Mucosa of gallbladder (tissue), 1 donor: ENCODE data around the gene RNF150. TPM values are rescaled to one million over a fixed set of nuclear protein-coding genes. Genes with fewer than 3 reads are reported as not detected.

Experiments
- DNase-seq: peaks from one replicate; pipeline ENCODE4 v3.0.0-alpha.2; 2020; ENCODE audit warnings: low spot score
- total RNA-seq: library from RNA; stranded (reverse); gene quantifications from one replicate; pipeline ENCODE4 v1.2.1, GENCODE V29; 2021
- donor health status: DM: no; HTN: no; CAD: no.

Gene RNF150
- total RNA-seq, 1 donor from 2014 or later, result 20.5 TPM

- DNase-seq, result no peak
Observed at GRCh38 chr4:141131723-141132071, 1.6 kb downstream of the RNF150 start.

GRCh38 chr4:141130947-141131605 lies 2.2 kb downstream of the RNF150 start:
- no peak for DNase-seq

GRCh38 chr4:141127884-141128283 lies 5.4 kb downstream of the RNF150 start:
- no peak for DNase-seq

DNA sequence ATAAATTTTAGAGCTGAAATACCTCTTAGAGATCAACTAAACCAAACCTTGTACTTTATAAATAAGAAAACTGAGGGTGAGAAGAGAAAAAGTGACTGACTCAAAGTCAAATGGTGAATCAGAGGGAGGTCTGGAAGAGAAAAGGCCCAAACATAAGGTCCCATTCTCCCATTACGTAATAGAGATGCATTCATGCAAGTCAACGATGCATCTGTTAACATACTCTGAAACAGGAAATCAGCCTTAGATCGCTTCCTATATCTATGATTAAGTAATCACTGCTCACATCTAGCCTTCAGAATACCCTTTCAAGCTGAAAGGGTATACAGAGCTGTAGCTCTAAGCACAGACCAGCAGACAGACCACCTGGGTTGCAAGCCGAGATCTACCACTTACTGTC lies 6.5 kb downstream of the RNF150 start:
- DNase-seq, result no peak

- DNase-seq, result no peak
Observed at GRCh38 chr4:141124224-141124623, 9.0 kb downstream of the RNF150 start.

DNA sequence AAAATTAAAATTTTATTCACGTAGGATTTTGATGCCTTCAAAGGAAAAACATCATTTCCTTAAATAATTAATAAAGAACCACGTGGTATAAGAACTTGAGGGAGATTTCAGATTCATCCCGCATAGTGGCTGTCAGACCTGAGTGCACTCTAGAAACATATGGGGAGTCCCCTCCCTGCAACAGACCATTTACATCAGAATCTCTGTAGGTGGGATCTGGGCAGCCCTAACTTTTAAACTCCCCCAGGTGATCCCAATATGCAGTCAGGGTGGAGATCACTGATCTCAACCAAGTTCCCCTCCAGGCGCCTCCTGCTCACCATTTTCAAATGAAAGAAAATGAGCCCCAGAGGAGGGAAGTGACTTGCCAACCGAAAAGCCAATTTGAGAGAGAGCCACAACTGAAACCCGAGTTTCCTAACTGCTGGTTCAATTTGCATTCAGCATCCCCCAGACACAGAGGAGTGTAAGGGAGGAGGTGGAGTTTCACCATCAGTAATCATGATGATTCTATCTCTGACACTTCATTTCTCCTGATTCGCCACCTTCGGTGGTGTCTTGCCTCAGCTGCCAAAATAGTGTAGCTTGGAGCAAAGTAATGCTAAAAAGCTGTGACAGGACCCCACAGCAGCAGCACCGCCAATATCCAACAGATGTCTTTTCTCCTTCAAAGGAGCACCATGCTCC lies 11.4 kb downstream of the RNF150 start:
- no peak for DNase-seq

GRCh38 chr4:141121101-141121500 lies 12.2 kb downstream of the RNF150 start:
- DNase-seq, result no peak

GRCh38 chr4:141120036-141120593 lies 13.2 kb downstream of the RNF150 start:
- no peak for DNase-seq

GRCh38 chr4:141119071-141119470 lies 14.2 kb downstream of the RNF150 start:
- DNase-seq, result no peak

- DNase-seq, result no peak
Observed at GRCh38 chr4:141118381-141118780, 14.9 kb downstream of the RNF150 start.

- DNase-seq, result no peak
Observed at GRCh38 chr4:141117935-141118334, 15.3 kb downstream of the RNF150 start.

DNA sequence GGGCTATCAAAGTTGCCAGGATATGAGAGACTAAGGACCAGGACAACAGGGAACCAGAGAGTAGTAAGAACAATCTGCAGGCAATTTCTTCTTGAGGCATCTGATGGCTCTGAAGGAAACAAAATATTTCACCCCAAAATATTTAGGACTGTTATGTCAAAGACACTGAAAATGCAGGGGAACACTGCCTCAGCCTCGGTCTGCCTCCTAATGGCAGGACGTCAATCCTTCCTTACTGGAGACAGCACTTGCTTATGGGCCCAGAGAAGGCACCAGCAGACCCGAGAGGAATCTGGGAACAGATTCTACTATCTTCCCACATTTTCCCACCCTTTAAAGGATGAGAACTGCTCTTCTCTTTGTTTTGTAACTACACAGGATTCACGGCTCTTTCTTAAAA lies 23.3 kb downstream of the RNF150 start:
- no peak for DNase-seq

DNA sequence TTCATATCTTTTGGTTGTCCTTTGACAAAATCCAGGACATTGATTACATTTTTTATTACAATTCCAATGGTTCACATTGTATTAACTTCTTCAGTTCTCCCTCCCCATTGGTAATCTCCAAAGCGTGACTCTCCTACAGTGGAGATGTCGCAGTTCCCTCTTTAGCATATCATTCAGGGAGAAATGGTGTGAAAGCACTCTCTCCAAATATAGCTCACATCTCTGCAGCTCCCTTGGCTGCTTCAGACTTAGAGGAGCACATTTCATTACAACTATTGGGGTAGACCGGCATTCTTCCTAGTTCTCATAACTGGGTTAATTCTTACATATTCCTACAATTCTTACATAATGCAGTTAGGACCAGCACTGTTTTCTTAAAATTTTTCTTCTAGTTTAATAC lies 25.3 kb downstream of the RNF150 start:
- no peak for DNase-seq

- no peak for DNase-seq
Observed at GRCh38 chr4:141102367-141102766, 30.9 kb downstream of the RNF150 start.

DNA sequence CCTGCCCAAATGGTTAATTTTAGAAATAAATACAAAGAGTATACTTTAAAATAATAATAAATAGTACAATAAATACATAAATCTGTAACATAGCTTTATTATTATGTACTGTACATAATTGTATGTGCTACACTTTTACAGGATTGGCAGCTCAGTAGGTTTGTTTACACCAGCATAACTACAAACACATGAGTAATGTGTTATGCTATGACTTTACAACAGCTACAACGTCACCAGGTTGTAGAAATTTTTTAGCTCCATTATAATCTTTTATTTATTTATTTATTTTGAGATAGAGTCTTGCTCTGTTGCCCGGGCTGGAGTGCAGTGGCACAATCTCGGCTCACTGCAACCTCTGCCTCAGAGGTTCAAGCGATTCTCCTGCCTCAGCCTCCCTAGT lies 31.8 kb downstream of the RNF150 start:
- no peak for DNase-seq

GRCh38 chr4:141099326-141099725 lies 33.9 kb downstream of the RNF150 start:
- no peak for DNase-seq

DNA sequence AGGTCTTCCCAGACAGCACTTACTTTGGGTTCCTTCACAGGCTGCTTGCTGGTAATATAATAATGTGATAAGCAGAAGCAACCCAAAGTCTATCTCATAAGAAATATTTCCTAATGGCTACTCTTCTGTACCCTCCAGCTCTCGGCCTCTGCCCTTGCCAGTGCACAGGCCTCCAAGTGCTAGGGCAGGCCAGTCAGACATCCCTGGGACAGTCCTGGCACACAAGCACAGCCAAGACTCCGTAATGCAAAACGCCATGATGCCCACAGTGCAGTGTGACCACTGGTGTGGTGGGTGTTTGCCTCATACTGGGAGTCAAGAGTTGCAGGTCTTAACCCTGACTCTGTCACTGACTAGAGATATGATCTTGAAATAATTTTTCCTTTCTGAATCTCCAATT lies 35.1 kb downstream of the RNF150 start:
- DNase-seq, result no peak

DNA sequence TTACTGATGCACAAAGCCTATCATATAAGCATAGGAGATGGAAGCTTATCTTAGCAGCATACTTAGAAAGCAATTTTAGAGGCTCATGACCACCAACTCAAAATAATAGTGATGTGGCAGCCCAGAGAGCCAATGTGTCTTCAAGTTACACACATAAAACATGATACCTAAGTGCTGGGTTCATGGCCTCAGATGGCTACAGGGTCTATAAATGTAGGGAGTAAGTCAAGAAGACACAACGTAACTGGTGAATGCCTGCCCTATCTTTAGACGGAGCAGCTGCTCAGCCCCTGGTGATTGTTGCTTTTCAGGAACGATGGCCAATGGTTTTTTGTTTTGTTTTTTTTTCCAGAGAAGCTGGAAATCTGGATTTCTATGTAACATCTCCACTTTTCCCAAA lies 42.8 kb downstream of the RNF150 start:
- DNase-seq, result no peak

GRCh38 chr4:141081921-141082395 lies 51.3 kb downstream of the RNF150 start:
- no peak for DNase-seq

- DNase-seq, result no peak
Observed at GRCh38 chr4:141080668-141081067, 52.6 kb downstream of the RNF150 start.

- DNase-seq, result no peak
Observed at GRCh38 chr4:141079393-141079930, 53.8 kb downstream of the RNF150 start.

- no peak for DNase-seq
Observed at GRCh38 chr4:141078871-141079270, 54.4 kb downstream of the RNF150 start.

DNA sequence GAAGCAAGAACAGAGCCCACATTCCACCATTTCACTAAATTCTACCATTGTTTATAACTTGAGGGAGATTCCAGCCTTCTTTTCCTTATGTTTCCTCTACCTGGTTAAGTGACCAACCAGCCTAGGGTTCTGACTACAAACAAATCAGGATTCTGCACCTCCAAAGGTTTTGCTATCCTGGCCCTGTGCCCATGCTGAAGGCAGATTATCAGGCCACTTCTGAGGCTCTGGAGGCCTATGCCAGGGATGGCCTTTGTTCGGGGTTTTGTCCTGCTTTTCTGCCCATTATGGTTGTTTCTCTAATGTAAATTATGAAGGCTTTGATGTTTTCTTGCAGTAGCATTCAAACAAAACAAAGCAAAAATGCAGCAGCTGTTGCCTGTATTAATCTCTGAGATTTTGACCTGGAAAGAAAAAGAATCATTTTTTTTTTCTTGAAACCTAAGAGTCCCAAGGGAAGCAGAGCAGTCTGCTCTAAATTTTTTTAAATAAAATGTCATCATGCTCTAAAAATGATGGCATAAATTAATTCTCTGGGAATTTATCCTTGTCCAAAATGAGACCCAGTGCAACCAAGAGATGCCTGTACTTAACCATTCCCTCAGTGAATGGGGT lies 55.6 kb downstream of the RNF150 start:
- no peak for DNase-seq
